SK-N-SH (cell line): ENCODE measurements around the gene SETD7. TPM values are rescaled to one million over a fixed set of nuclear protein-coding genes. Genes with fewer than 3 reads are reported as not detected.

Source experiments
- CTCF ChIA-PET: fragments of 300-600, 350-600 bp; formaldehyde crosslinking; extraction: SDS; loops from one replicate; lab custom pipeline; 2021; lab: Yijun Ruan, JAX
- POLR2A ChIA-PET: fragments of 350-600 bp; sonication (Branson Sonifier 250); formaldehyde crosslinking; extraction: SDS; loops from one replicate; lab custom pipeline; 2020; ENCODE audit warnings: antibody characterized with exemption, inconsistent platforms; lab: Yijun Ruan, JAX
- DNase-seq: peaks from one replicate; pipeline ENCODE4 v3.0.0; 2012
- H2AFZ ChIP-seq: fragments of 200-600 bp; sonication (generic); 2 replicates; pipeline ENCODE4 v1.8.1; 2016; ENCODE audit warnings: antibody characterized with exemption, mild to moderate bottlenecking, low read depth
- H3F3A ChIP-seq: fragments of 200-600 bp; sonication (generic); replicated peaks from 2 replicates; pipeline ENCODE3; 2016; ENCODE audit warnings: antibody characterized with exemption, mild to moderate bottlenecking; ENCODE audit not compliant: insufficient read depth
- H3K27ac ChIP-seq, 2 experiments: fragments of 200-500 bp in 1 of 2; fragments of 200-600 bp in 1 of 2; sonication (Bioruptor generic) in 1 of 2; sonication (generic), shearing (Covaris generic) in 1 of 2; 2 replicates each; pipeline versions ENCODE4 v1.5.1 to v1.6.1; 2014 to 2016; ENCODE audit warnings: low read depth in 2 of 2, inconsistent platforms in 1 of 2, low read length in 1 of 2, mild to moderate bottlenecking in 1 of 2, mixed read lengths in 1 of 2
- H3K27me3 ChIP-seq: fragments of 200-600 bp; sonication (generic), shearing (Covaris generic); 2 replicates; pipeline ENCODE4 v1.6.1; 2016; ENCODE audit warnings: mixed run types; ENCODE audit not compliant: insufficient read depth
- H3K36me3 ChIP-seq, 2 experiments: fragments of 200-500 bp in 1 of 2; fragments of 200-600 bp in 1 of 2; sonication (Bioruptor generic) in 1 of 2; sonication (generic) in 1 of 2; replicated peaks in 1 of 2; 2 replicates each; pipeline versions ENCODE3 to v1.5.1; 2014 to 2016; ENCODE audit warnings: low read length in 1 of 2, mild to moderate bottlenecking in 1 of 2; ENCODE audit not compliant: insufficient read depth in 2 of 2, control insufficient read depth in 1 of 2
- H3K4me1 ChIP-seq, 2 experiments: fragments of 200-500 bp in 1 of 2; fragments of 200-600 bp in 1 of 2; sonication (Bioruptor generic) in 1 of 2; sonication (generic), shearing (Covaris generic) in 1 of 2; 2 replicates each; pipeline versions ENCODE4 v1.5.1 to v1.6.1; 2014 to 2016; ENCODE audit warnings: low read depth in 1 of 2, low read length in 1 of 2, mixed run types in 1 of 2; ENCODE audit not compliant: insufficient read depth in 2 of 2, control insufficient read depth in 1 of 2
- H3K4me2 ChIP-seq: fragments of 200-600 bp; sonication (generic), shearing (Covaris generic); 2 replicates; pipeline ENCODE4 v1.6.1; 2017; ENCODE audit warnings: mixed run types
- H3K4me3 ChIP-seq, 2 experiments: fragments of 200-500 bp in 1 of 2; fragments of 200-600 bp in 1 of 2; sonication (Bioruptor generic) in 1 of 2; sonication (generic), shearing (Covaris generic) in 1 of 2; 2 replicates each; pipeline versions ENCODE4 v1.5.1 to v1.8.1; 2014 to 2016; ENCODE audit warnings: low read depth in 2 of 2, inconsistent platforms in 1 of 2, low read length in 1 of 2, mild to moderate bottlenecking in 1 of 2, mixed read lengths in 1 of 2, moderate library complexity in 1 of 2
- H3K79me2 ChIP-seq: fragments of 200-600 bp; sonication (generic); 2 replicates; pipeline ENCODE4 v1.8.1; 2017; ENCODE audit warnings: mild to moderate bottlenecking; ENCODE audit not compliant: insufficient read depth
- H3K9ac ChIP-seq: fragments of 200-600 bp; sonication (generic); 2 replicates; pipeline ENCODE4 v1.6.1; 2017; ENCODE audit warnings: mixed run types
- H3K9me2 ChIP-seq: fragments of 200-600 bp; sonication (generic); 2 replicates; pipeline ENCODE4 v1.6.1; 2017; ENCODE audit warnings: mixed run types
- H3K9me3 ChIP-seq: fragments of 200-600 bp; sonication (generic); 2 replicates; pipeline ENCODE4 v1.6.1; 2017; ENCODE audit warnings: mixed run types, mild to moderate bottlenecking, moderate library complexity
- H4K20me1 ChIP-seq: fragments of 200-600 bp; sonication (generic); 2 replicates; pipeline ENCODE4 v1.6.1; 2017; ENCODE audit warnings: mild to moderate bottlenecking, mixed run types; ENCODE audit not compliant: insufficient read depth
- CHD2 ChIP-seq: fragments of 150-350 bp; IDR thresholded peaks from 2 replicates; pipeline ENCODE4 v1.6.1; 2018; ENCODE audit warnings: low read length; ENCODE audit not compliant: partially characterized antibody
- CTCF ChIP-seq: fragments of 200-600 bp; sonication (generic); IDR thresholded peaks from 2 replicates; pipeline ENCODE4 v1.6.1; 2017; ENCODE audit warnings: antibody characterized with exemption, mild to moderate bottlenecking, moderate library complexity
- ELF1 ChIP-seq: IDR thresholded peaks from 2 replicates; pipeline ENCODE4 v1.4.0; 2012
- FOSL2 ChIP-seq: IDR thresholded peaks from 2 replicates; pipeline ENCODE4 v1.4.0; 2012; ENCODE audit warnings: low read depth, mild to moderate bottlenecking, moderate library complexity, borderline replicate concordance
- FOXJ3 ChIP-seq: sonication (generic); formaldehyde crosslinking; IDR thresholded peaks from 2 replicates; pipeline ENCODE4 v1.5.1; 2020; ENCODE audit warnings: mild to moderate bottlenecking, missing genetic modification reagents
- FOXM1 ChIP-seq: IDR thresholded peaks from 2 replicates; pipeline ENCODE4 v1.4.0; 2012; ENCODE audit warnings: low read depth, mild to moderate bottlenecking
- GATA2 ChIP-seq: sonication (generic); formaldehyde crosslinking; IDR thresholded peaks from 2 replicates; pipeline ENCODE4 v1.5.0; 2020; ENCODE audit warnings: mild to moderate bottlenecking, missing genetic modification reagents
- JUND ChIP-seq: IDR thresholded peaks from 2 replicates; pipeline ENCODE4 v1.4.0; 2012
- MAX ChIP-seq: IDR thresholded peaks from 2 replicates; pipeline ENCODE4 v1.4.0; 2012; ENCODE audit warnings: low read depth
- NFIC ChIP-seq: IDR thresholded peaks from 2 replicates; pipeline ENCODE4 v1.4.0; 2012; ENCODE audit warnings: borderline replicate concordance
- NRF1 ChIP-seq: IDR thresholded peaks from 2 replicates; pipeline ENCODE4 v1.6.1; 2012; ENCODE audit warnings: low read depth, mild to moderate bottlenecking, low read length
- POLR2AphosphoS5 ChIP-seq: IDR thresholded peaks from 2 replicates; pipeline ENCODE4 v1.6.1; 2012; ENCODE audit warnings: low read depth, low read length
- SIN3A ChIP-seq: IDR thresholded peaks from 2 replicates; pipeline ENCODE4 v1.6.1; 2012; ENCODE audit warnings: low read depth, mild to moderate bottlenecking, low read length, moderate library complexity, borderline replicate concordance
- TCF12 ChIP-seq: IDR thresholded peaks from 2 replicates; pipeline ENCODE4 v1.4.0; 2012
- USF1 ChIP-seq: IDR thresholded peaks from 2 replicates; pipeline ENCODE4 v1.4.0; 2012; ENCODE audit warnings: low read depth, borderline replicate concordance
- USF2 ChIP-seq: fragments of 150-350 bp; IDR thresholded peaks from 2 replicates; pipeline ENCODE4 v1.6.1; 2017; ENCODE audit warnings: antibody characterized with exemption, low read length, low read depth, borderline replicate concordance
- WGBS: methylation state at CpG from one replicate; pipeline ENCODE4 v1.1.6; 2017; ENCODE audit warnings: low lambda C conversion rate; 5-methylcytosine and 5-hydroxymethylcytosine counted together
- polyA plus RNA-seq, 3 experiments: library from polyadenylated mRNA; depleted of rRNA; stranded (reverse); fragments of >200 nt; gene quantifications; 2 replicates each; pipeline ENCODE4 v1.2.3, GENCODE V29; 2012

Gene SETD7
- polyA plus RNA-seq, 1 of the 3 experiments (the other 2 are of a cell fraction) = 5.0 TPM

- TF ChIP-seq USF2 (no peak), CTCF (no peak), USF1 (no peak), ELF1 (no peak), NRF1 (no peak), POLR2AphosphoS5 (no peak), FOXJ3 (CRISPR knock-in tag) (no peak), GATA2 (no peak), MAX (no peak), FOSL2 (no peak), JUND (no peak)
Measured at GRCh38 chr4:139563515-139563914, 7.5 kb upstream of the SETD7 start (continued).

GRCh38 chr4:139562839-139563238 lies 6.8 kb upstream of the SETD7 start:
- no peak overlapping the region for H3K27ac ChIP-seq
- DNase-seq = no peak
- no peaks in the 10 kb centered on the region for H3K79me2 ChIP-seq
- H3K27me3 ChIP-seq = no peaks in the 10 kb centered on the region; the same call in 1 of the 2 replicates
- no peaks in the 10 kb centered on the region for H4K20me1 ChIP-seq
- CTCF ChIA-PET = interaction anchor here (1.5 kb wide), 2 partner anchors 12 to 41 kb away, joined by 3 to 4 read pairs; no protein-coding TSS in a partner anchor
- H3K9me3 ChIP-seq = no peaks in the 10 kb centered on the region
- POLR2A ChIA-PET = no interaction called here
- no peak overlapping the region for H3K9ac ChIP-seq
- no peak overlapping the region for H3K4me2 ChIP-seq
- 94% methylated on average over 3 of the region's 3 CpGs for WGBS
- TF ChIP-seq TCF12 (no peak), FOXM1 (no peak), NFIC (no peak), SIN3A (no peak), JUND (no peak), FOXJ3 (CRISPR knock-in tag) (no peak), NRF1 (no peak), ELF1 (no peak), CHD2 (no peak)
- H3K9me2 ChIP-seq = no peaks in the 10 kb centered on the region
- no peak overlapping the region for H2AFZ ChIP-seq
- peaks cover 4 to 9% of the 10 kb centered on the region in 2 experiments; a peak in 2 of 4 replicates for H3K4me1 ChIP-seq
- H3K4me3 ChIP-seq = no peak overlapping the region
- H3K36me3 ChIP-seq = no peaks in the 10 kb centered on the region
- peaks cover 3% of the 10 kb centered on the region for H3F3A ChIP-seq
